Stimulated activated memory B cell treated with anti-CD40 and anti-IgM and Interleukin-4, amounts not matched to agents 10 μg/mL and 1 μg/mL and 100 μg/mL, for 72 hours (primary cell): Measurements from ENCODE around the gene COL9A3.

ENCODE experiments used
- ATAC-seq: fragments of 150-1000 bp; cut with Tn5 transposase; 2 replicates; pipeline ENCODE4 v1.10.0; 2021
- H3K27ac Mint-ChIP-seq: one replicate; pipeline ENCODE4 v1.8.0; 2022; ENCODE audit warnings: mild to moderate bottlenecking, mixed read lengths
- H3K27me3 Mint-ChIP-seq: one replicate; pipeline ENCODE4 v1.8.0; 2022; ENCODE audit warnings: mixed read lengths
- H3K36me3 Mint-ChIP-seq: one replicate; pipeline ENCODE4 v1.8.0; 2022; ENCODE audit warnings: mixed read lengths
- H3K4me1 Mint-ChIP-seq: one replicate; pipeline ENCODE4 v1.8.0; 2022; ENCODE audit warnings: mixed read lengths
- H3K4me3 Mint-ChIP-seq: one replicate; pipeline ENCODE4 v1.8.0; 2022; ENCODE audit warnings: mild to moderate bottlenecking, moderate library complexity, mixed read lengths
- H3K9me3 Mint-ChIP-seq: one replicate; pipeline ENCODE4 v1.8.0; 2022; ENCODE audit warnings: mixed read lengths

Gene COL9A3

GRCh38 chr20:62816884-62817873, at the start of gene COL9A3:
COL9A3 (plus strand) TSS chr20:62817050; CDS start chr20:62817065, 15 bp downstream.
- Mint-ChIP-seq H3K36me3 (peaks cover 9% of the 10 kb centered on the region), H3K27ac (no peak within 1 kb of the TSS), H3K27me3 (peaks cover 52% of the 10 kb centered on the region), H3K4me1 (peaks cover 24% of the 10 kb centered on the region), H3K9me3 (no peaks in the 10 kb centered on the region), H3K4me3 (no peak within 1 kb of the TSS)
- ATAC-seq = no peak

GRCh38 chr20:62768234-62768546, 48.7 kb upstream of the COL9A3 start:
- Mint-ChIP-seq H3K9me3 (no peaks in the 10 kb centered on the region), H3K4me3 (no peak overlapping the region), H3K27me3 (peaks cover 80% of the 10 kb centered on the region), H3K36me3 (no peaks in the 10 kb centered on the region), H3K4me1 (peaks cover 22% of the 10 kb centered on the region), H3K27ac (no peak overlapping the region)
- ATAC-seq = no peak

- Mint-ChIP-seq H3K4me1 (peaks cover 22% of the 10 kb centered on the region), H3K9me3 (no peaks in the 10 kb centered on the region), H3K27me3 (peaks cover 75% of the 10 kb centered on the region), H3K27ac (no peak overlapping the region), H3K4me3 (no peak overlapping the region), H3K36me3 (no peaks in the 10 kb centered on the region)
- ATAC-seq = no peak
These were observed 48.1 kb upstream of the COL9A3 start for GRCh38 chr20:62768551-62769287.

GRCh38 chr20:62769346-62770071, 47.3 kb upstream of the COL9A3 start:
- no peak for ATAC-seq
- no peak overlapping the region for H3K4me3 Mint-ChIP-seq
- H3K27me3 Mint-ChIP-seq = peaks cover 67% of the 10 kb centered on the region

GRCh38 chr20:62770111-62770910, 46.5 kb upstream of the COL9A3 start:
- H3K36me3 Mint-ChIP-seq = no peaks in the 10 kb centered on the region
- no peak overlapping the region for H3K4me3 Mint-ChIP-seq
- no peak overlapping the region for H3K27ac Mint-ChIP-seq
- peak; percentile 18 for ATAC-seq
- no peaks in the 10 kb centered on the region for H3K9me3 Mint-ChIP-seq
- H3K27me3 Mint-ChIP-seq = peaks cover 59% of the 10 kb centered on the region
- H3K4me1 Mint-ChIP-seq = peaks cover 35% of the 10 kb centered on the region

More at GRCh38 chr20:62769346-62770071, 47.3 kb upstream of the COL9A3 start:
- peaks cover 28% of the 10 kb centered on the region for H3K4me1 Mint-ChIP-seq
- H3K36me3 Mint-ChIP-seq = no peaks in the 10 kb centered on the region
- no peaks in the 10 kb centered on the region for H3K9me3 Mint-ChIP-seq
- H3K27ac Mint-ChIP-seq = no peak overlapping the region

GRCh38 chr20:62770916-62771315, 45.9 kb upstream of the COL9A3 start:
- Mint-ChIP-seq H3K9me3 (no peaks in the 10 kb centered on the region), H3K4me1 (peaks cover 38% of the 10 kb centered on the region), H3K36me3 (no peaks in the 10 kb centered on the region), H3K27me3 (peaks cover 56% of the 10 kb centered on the region), H3K4me3 (no peak overlapping the region), H3K27ac (no peak overlapping the region)
- ATAC-seq = no peak

GRCh38 chr20:62771396-62772102, 45.3 kb upstream of the COL9A3 start:
- Mint-ChIP-seq H3K9me3 (no peaks in the 10 kb centered on the region), H3K27ac (no peak overlapping the region), H3K36me3 (no peaks in the 10 kb centered on the region), H3K27me3 (peaks cover 54% of the 10 kb centered on the region), H3K4me3 (no peak overlapping the region), H3K4me1 (peaks cover 44% of the 10 kb centered on the region)
- no peak for ATAC-seq

- Mint-ChIP-seq H3K36me3 (no peaks in the 10 kb centered on the region), H3K4me1 (peaks cover 48% of the 10 kb centered on the region), H3K27me3 (peaks cover 48% of the 10 kb centered on the region), H3K9me3 (peaks cover 4% of the 10 kb centered on the region), H3K27ac (no peak overlapping the region), H3K4me3 (no peak overlapping the region)
- ATAC-seq = no peak
These were observed 44.7 kb upstream of the COL9A3 start for GRCh38 chr20:62772103-62772611.

GRCh38 chr20:62772619-62772989, 44.2 kb upstream of the COL9A3 start:
- peaks cover 5% of the 10 kb centered on the region for H3K9me3 Mint-ChIP-seq
- H3K27me3 Mint-ChIP-seq = peaks cover 44% of the 10 kb centered on the region
- no peak for ATAC-seq
- no peak overlapping the region for H3K27ac Mint-ChIP-seq
- H3K4me3 Mint-ChIP-seq = no peak overlapping the region
- H3K4me1 Mint-ChIP-seq = peaks cover 47% of the 10 kb centered on the region
- no peaks in the 10 kb centered on the region for H3K36me3 Mint-ChIP-seq

- Mint-ChIP-seq H3K36me3 (no peaks in the 10 kb centered on the region), H3K9me3 (peaks cover 5% of the 10 kb centered on the region), H3K4me3 (no peak overlapping the region), H3K27ac (no peak overlapping the region), H3K27me3 (peaks cover 38% of the 10 kb centered on the region), H3K4me1 (peaks cover 47% of the 10 kb centered on the region)
- no peak for ATAC-seq
These were observed 43.6 kb upstream of the COL9A3 start for GRCh38 chr20:62772990-62773844.

GRCh38 chr20:62773845-62774714, 42.8 kb upstream of the COL9A3 start:
- no peak for ATAC-seq
- peaks cover 47% of the 10 kb centered on the region for H3K4me1 Mint-ChIP-seq
- no peaks in the 10 kb centered on the region for H3K36me3 Mint-ChIP-seq
- peaks cover 32% of the 10 kb centered on the region for H3K27me3 Mint-ChIP-seq
- H3K4me3 Mint-ChIP-seq = no peak overlapping the region
- no peak overlapping the region for H3K27ac Mint-ChIP-seq
- peaks cover 5% of the 10 kb centered on the region for H3K9me3 Mint-ChIP-seq

- H3K9me3 Mint-ChIP-seq = peaks cover 5% of the 10 kb centered on the region
- peaks cover 47% of the 10 kb centered on the region for H3K4me1 Mint-ChIP-seq
- H3K27me3 Mint-ChIP-seq = peaks cover 32% of the 10 kb centered on the region
- ATAC-seq = no peak
- H3K4me3 Mint-ChIP-seq = no peak overlapping the region
- H3K36me3 Mint-ChIP-seq = no peaks in the 10 kb centered on the region
- no peak overlapping the region for H3K27ac Mint-ChIP-seq
These were observed 42.1 kb upstream of the COL9A3 start for GRCh38 chr20:62774762-62775161.
